WTC11 (cell line): ENCODE measurements around the gene SYDE2. TPM values are rescaled to one million over a fixed set of nuclear protein-coding genes. Genes with fewer than 3 reads are reported as not detected.

Source experiments
- ATAC-seq: fragments of 200-7000 bp; cut with Tn5 transposase; 2 replicates; pipeline ENCODE4 v1.10.0; 2021; ENCODE audit warnings: mild to moderate bottlenecking, moderate library complexity
- CTCF ChIA-PET: fragments of 300-600 bp; sonication (Branson Sonifier 250); formaldehyde crosslinking; loops from one replicate; lab custom pipeline; 2021; ENCODE audit warnings: antibody characterized with exemption; lab: Charles Lee
- POLR2A ChIA-PET: fragments of 350-600 bp; sonication (Branson Sonifier 250); formaldehyde crosslinking; loops from one replicate; lab custom pipeline; 2021; ENCODE audit warnings: antibody characterized with exemption; lab: Charles Lee
- DNase-seq: peaks from one replicate; pipeline ENCODE4 v3.0.0; 2021; ENCODE audit warnings: low spot score
- H3K27ac Mint-ChIP-seq: 2 replicates; pipeline ENCODE4 v1.8.0; 2021; ENCODE audit warnings: mixed read lengths
- H3K27me3 Mint-ChIP-seq: 2 replicates; pipeline ENCODE4 v1.8.0; 2021; ENCODE audit warnings: low read depth, mild to moderate bottlenecking, moderate library complexity, mixed read lengths
- H3K36me3 Mint-ChIP-seq: 2 replicates; pipeline ENCODE4 v1.8.0; 2021; ENCODE audit warnings: mixed read lengths
- H3K4me1 Mint-ChIP-seq: 2 replicates; pipeline ENCODE4 v1.8.0; 2022; ENCODE audit warnings: mixed read lengths
- H3K4me3 Mint-ChIP-seq: 2 replicates; pipeline ENCODE4 v1.8.0; 2021; ENCODE audit warnings: mild to moderate bottlenecking, moderate library complexity, mixed read lengths
- H3K9me3 Mint-ChIP-seq: 2 replicates; pipeline ENCODE4 v1.8.0; 2021; ENCODE audit warnings: mixed read lengths
- AR ChIP-seq: fragments of 250-450 bp; sonication (Bioruptor Pico); IDR thresholded peaks from 2 replicates; pipeline ENCODE4 v1.9.0; 2021; ENCODE audit warnings: mild to moderate bottlenecking
- ARID4B ChIP-seq: sonication (generic); formaldehyde crosslinking; IDR thresholded peaks from 2 replicates; pipeline ENCODE4 v1.8.0; 2023; ENCODE audit warnings: missing genetic modification reagents, mild to moderate bottlenecking, borderline replicate concordance
- ATF2 ChIP-seq: sonication (generic); formaldehyde crosslinking; IDR thresholded peaks from 2 replicates; pipeline ENCODE4 v1.8.1; 2022; ENCODE audit warnings: low read depth, missing genetic modification reagents, borderline replicate concordance
- CTCF ChIP-seq: fragments of 200-600 bp; IDR thresholded peaks from 2 replicates; pipeline ENCODE4 v1.8.0; 2022; ENCODE audit warnings: antibody characterized with exemption
- GRHL2 ChIP-seq: fragments of 250-450 bp; sonication (Bioruptor Pico); IDR thresholded peaks from 2 replicates; pipeline ENCODE4 v1.8.0; 2022; ENCODE audit warnings: mild to moderate bottlenecking, moderate library complexity; ENCODE audit not compliant: insufficient replicate concordance, severe bottlenecking
- IRF1 ChIP-seq: sonication (generic); formaldehyde crosslinking; IDR thresholded peaks from 2 replicates; pipeline ENCODE4 v1.8.0; 2023; ENCODE audit warnings: missing genetic modification reagents
- NFATC4 ChIP-seq: fragments of 250-450 bp; sonication (Bioruptor Pico); IDR thresholded peaks from 2 replicates; pipeline ENCODE4 v1.9.0; 2021; ENCODE audit warnings: mild to moderate bottlenecking
- NFE2L1 ChIP-seq: sonication (generic); formaldehyde crosslinking; IDR thresholded peaks from 2 replicates; pipeline ENCODE4 v1.8.1; 2023; ENCODE audit warnings: missing genetic modification reagents
- RORB ChIP-seq: fragments of 250-450 bp; sonication (Bioruptor Pico); IDR thresholded peaks from 2 replicates; pipeline ENCODE4 v1.9.0; 2021; ENCODE audit warnings: mild to moderate bottlenecking
- STAT6 ChIP-seq: sonication (generic); formaldehyde crosslinking; conservative IDR thresholded peaks from 2 replicates; pipeline ENCODE4 v1.8.1; 2023; ENCODE audit warnings: mild to moderate bottlenecking, low read depth, missing genetic modification reagents, moderate library complexity
- USF2 ChIP-seq: sonication (generic); formaldehyde crosslinking; IDR thresholded peaks from 2 replicates; pipeline ENCODE4 v1.8.1; 2023; ENCODE audit warnings: mild to moderate bottlenecking, missing genetic modification reagents, moderate library complexity
- ZBTB21 ChIP-seq: sonication (generic); formaldehyde crosslinking; IDR thresholded peaks from 2 replicates; pipeline ENCODE4 v1.8.1; 2023; ENCODE audit warnings: mild to moderate bottlenecking, missing genetic modification reagents, borderline replicate concordance
- ZNF425 ChIP-seq: fragments of 250-450 bp; sonication (Bioruptor Pico); conservative IDR thresholded peaks from 2 replicates; pipeline ENCODE4 v1.9.0; 2021; ENCODE audit warnings: mild to moderate bottlenecking
- ZSCAN18 ChIP-seq: fragments of 250-450 bp; sonication (Bioruptor Pico); IDR thresholded peaks from 2 replicates; pipeline ENCODE4 v2.1.2; 2022; ENCODE audit warnings: mild to moderate bottlenecking, moderate library complexity
- total RNA-seq: library from RNA; stranded (reverse); gene quantifications from 3 replicates; pipeline ENCODE4 v1.2.3, GENCODE V29; 2021

The SYDE2 gene
- total RNA-seq, 1 experiment from 2014 or later, result 13.8 TPM

GRCh38 chr1:85157436-85157835, 43.4 kb downstream of the SYDE2 start:
- CTCF ChIA-PET, result interaction anchor here (1.6 kb wide), 1 partner anchor 98 kb away, joined by 5 read pairs; no protein-coding TSS in a partner anchor
- Mint-ChIP-seq H3K36me3 (no peaks in the 10 kb centered on the region; the same call in 1 of the 2 replicates), H3K27ac (no peak overlapping the region), H3K4me1 (peaks cover 4% of the 10 kb centered on the region), H3K9me3 (no peaks in the 10 kb centered on the region), H3K4me3 (no peak overlapping the region), H3K27me3 (no peaks in the 10 kb centered on the region)
- TF ChIP-seq ARID4B (CRISPR knock-in tag), result no peak
- no peak for TF ChIP-seq NFATC4
- TF ChIP-seq IRF1 (CRISPR knock-in tag), result no peak
- no peak for TF ChIP-seq ZNF425 (CRISPR knock-in tag)
- TF ChIP-seq USF2 (CRISPR knock-in tag), result no peak
- no peak for TF ChIP-seq CTCF
- no peak for TF ChIP-seq NFE2L1 (CRISPR knock-in tag)
- TF ChIP-seq GRHL2, result no peak
- no peak for TF ChIP-seq STAT6 (CRISPR knock-in tag)
- TF ChIP-seq RORB, result no peak
- no peak for DNase-seq
- POLR2A ChIA-PET, result no interaction called here
- no peak for ATAC-seq

- ATAC-seq (peak; percentile 20; the same call in 1 of the 2 replicates), DNase-seq (no peak)
- H3K36me3 Mint-ChIP-seq, result no peaks in the 10 kb centered on the region
- ChIA-PET CTCF (interaction anchor here (1.5 to 2.6 kb wide), 2 partner anchors 44 to 106 kb away, joined by 4 to 7 read pairs; partner anchors contain the start of gene C1orf52), POLR2A (no interaction called here)
- no peaks in the 10 kb centered on the region for H3K27me3 Mint-ChIP-seq
- no peaks in the 10 kb centered on the region for H3K9me3 Mint-ChIP-seq
- peaks cover 23% of the 10 kb centered on the region for H3K4me1 Mint-ChIP-seq
- 0 out of 2 replicates have a peak overlapping the region, but pooled peaks have one; percentile 31 for H3K27ac Mint-ChIP-seq
- H3K4me3 Mint-ChIP-seq, result no peak overlapping the region
- TF ChIP-seq ZSCAN18 (CRISPR knock-in tag), result no peak
- TF ChIP-seq ZBTB21 (CRISPR knock-in tag), result no peak
- no peak for TF ChIP-seq ATF2 (CRISPR knock-in tag)
- TF ChIP-seq AR (CRISPR knock-in tag), result no peak
Observed at GRCh38 chr1:85153149-85153891, 47.5 kb downstream of the SYDE2 start.
